ENCODE results near the gene CASP8AP2. TPM values are rescaled to one million over a fixed set of nuclear protein-coding genes. Genes with fewer than 3 reads are reported as not detected.

Gene CASP8AP2
- polyA plus RNA-seq = 4.9 to 8.5 TPM (median 5.4 TPM) in 3 replicates
- 18.4 TPM for polyA plus RNA-seq (2011; ENCODE audit: low read depth)
- 1.8 and 3.6 TPM in 2 replicates for polyA plus RNA-seq (2011; cell fraction: cytosol; rRNA removed)
- 7.3 and 10.0 TPM in 2 replicates for polyA plus RNA-seq (2011; cell fraction: nucleus; rRNA removed)
- polyA plus RNA-seq (2012; ENCODE audit: low replicate concordance) = 4.4 and 5.3 TPM in 2 replicates
- 2.3 to 14.3 TPM (median 6.7 TPM) in 3 replicates for polyA minus RNA-seq
- 4.6 TPM for polyA minus RNA-seq (2011; cell fraction: cytosol; rRNA and poly(A)+ RNA removed)
- 7.6 and 15.6 TPM in 2 replicates for polyA minus RNA-seq (2011; cell fraction: nucleus; rRNA and poly(A)+ RNA removed)

- Histone ChIP-seq H4K20me1 (ENCODE audit: control insufficient read depth, extremely low read depth, insufficient read depth, low read length) (no peaks in the 10 kb centered on the region), H3K9me3 (ENCODE audit: control insufficient read depth, low read depth, low read length) (no peaks in the 10 kb centered on the region), H3K4me2 (ENCODE audit: control insufficient read depth, extremely low read depth, insufficient read depth, low read depth, low read length) (peak within 1 kb of the TSS; percentile 100), H2AFZ (ENCODE audit: control insufficient read depth, low read length) (peak within 1 kb of the TSS; percentile 99), H3K9me1 (ENCODE audit: control insufficient read depth, extremely low read depth, insufficient read depth, low read length) (no peaks in the 10 kb centered on the region), H3K4me1 (ENCODE audit: control insufficient read depth, extremely low read depth, insufficient read depth, low read length) (peaks cover 4% of the 10 kb centered on the region), H3K79me2 (ENCODE audit: control insufficient read depth, insufficient read depth, low read length) (peaks cover 22% of the 10 kb centered on the region), H3K36me3 (ENCODE audit: control insufficient read depth in 2 of 2, extremely low read depth in 1 of 2, insufficient read depth in 2 of 2, low read length in 2 of 2) (no peaks in the 10 kb centered on the region), H3K27ac (ENCODE audit: control insufficient read depth, insufficient read depth, low read length) (peak within 1 kb of the TSS; percentile 76), H3K4me3 (ENCODE audit: control insufficient read depth in 2 of 3, extremely low read depth in 1 of 3, insufficient read depth in 2 of 3, low read depth in 1 of 3, low read length in 3 of 3) (peak within 1 kb of the TSS; percentile 88 to 96 (median 95)), H3K9ac (ENCODE audit: control insufficient read depth, extremely low read depth, insufficient read depth, low read length) (peak within 1 kb of the TSS; percentile 89), H3K27me3 (ENCODE audit: control insufficient read depth, extremely low read depth, insufficient read depth, low read length) (no peaks in the 10 kb centered on the region)
- dilution Hi-C loops (cut with MboI; ENCODE audit: extremely low pct_ligation_motif_present, low sequenced_read_pairs) = no loop called here
- DNase-seq (ENCODE audit: low read depth, low spot score) (peak; percentile 95), FAIRE-seq (peak; percentile 93)
- TF ChIP-seq CTCF (optimal IDR thresholded peaks at IDR 0.05 in 1 of 3, IDR thresholded peaks at IDR 0.05 in 1 of 3, conservative IDR thresholded peaks at IDR 0.05 in 1 of 3; ENCODE audit: extremely low read depth in 1 of 3, insufficient read depth in 2 of 3, low read length in 3 of 3) = no peak
- TF ChIP-seq EZH2 (IDR thresholded peaks at IDR 0.05; ENCODE audit: low read length) = no peak
Measured at GRCh38 chr6:89829472-89830169, at the start of gene CASP8AP2. Gene CASP8AP2, plus strand, starts transcription at chr6:89829880.

- dilution Hi-C loops (cut with MboI; ENCODE audit: extremely low pct_ligation_motif_present, low sequenced_read_pairs) = no loop called here
Measured at GRCh38 chr6:89781070-89782034, 48.3 kb upstream of the CASP8AP2 start.

More at GRCh38 chr6:89781070-89782034, 48.3 kb upstream of the CASP8AP2 start:
- H3K9ac ChIP-seq (ENCODE audit: control insufficient read depth, extremely low read depth, insufficient read depth, low read length) = no peak overlapping the region
- H3K9me3 ChIP-seq (ENCODE audit: control insufficient read depth, low read depth, low read length) = no peaks in the 10 kb centered on the region
- H3K27me3 ChIP-seq (ENCODE audit: control insufficient read depth, extremely low read depth, insufficient read depth, low read length) = no peaks in the 10 kb centered on the region
- DNase-seq (ENCODE audit: low read depth, low spot score) (no peak), FAIRE-seq (no peak)
- H3K79me2 ChIP-seq (ENCODE audit: control insufficient read depth, insufficient read depth, low read length) = no peaks in the 10 kb centered on the region
- no peak for TF ChIP-seq CTCF (optimal IDR thresholded peaks at IDR 0.05 in 1 of 3, IDR thresholded peaks at IDR 0.05 in 1 of 3, conservative IDR thresholded peaks at IDR 0.05 in 1 of 3; ENCODE audit: extremely low read depth in 1 of 3, insufficient read depth in 2 of 3, low read length in 3 of 3)
- no peak for TF ChIP-seq EZH2 (IDR thresholded peaks at IDR 0.05; ENCODE audit: low read length)
- H4K20me1 ChIP-seq (ENCODE audit: control insufficient read depth, extremely low read depth, insufficient read depth, low read length) = no peaks in the 10 kb centered on the region
- no peaks in the 10 kb centered on the region for H3K9me1 ChIP-seq (ENCODE audit: control insufficient read depth, extremely low read depth, insufficient read depth, low read length)
- no peak overlapping the region for H3K4me2 ChIP-seq (ENCODE audit: control insufficient read depth, extremely low read depth, insufficient read depth, low read depth, low read length)
- no peak overlapping the region for H2AFZ ChIP-seq (ENCODE audit: control insufficient read depth, low read length)
- H3K4me3 ChIP-seq (ENCODE audit: control insufficient read depth in 2 of 3, extremely low read depth in 1 of 3, insufficient read depth in 2 of 3, low read depth in 1 of 3, low read length in 3 of 3) = no peak overlapping the region
- H3K36me3 ChIP-seq (ENCODE audit: control insufficient read depth in 2 of 2, extremely low read depth in 1 of 2, insufficient read depth in 2 of 2, low read length in 2 of 2) = peaks cover 6 to 12% of the 10 kb centered on the region in 2 experiments
- H3K27ac ChIP-seq (ENCODE audit: control insufficient read depth, insufficient read depth, low read length) = no peak overlapping the region
- no peaks in the 10 kb centered on the region for H3K4me1 ChIP-seq (ENCODE audit: control insufficient read depth, extremely low read depth, insufficient read depth, low read length)
